ENCODE results near the gene PTPN6. TPM values are rescaled to one million over a fixed set of nuclear protein-coding genes. Genes with fewer than 3 reads are reported as not detected.

Gene PTPN6
- total and polyA plus RNA-seq, 2 of the 13 experiments (the other 11 are each of a cell fraction or from before 2014, with no cell fraction given), result 10.5 to 10.6 TPM

DNA sequence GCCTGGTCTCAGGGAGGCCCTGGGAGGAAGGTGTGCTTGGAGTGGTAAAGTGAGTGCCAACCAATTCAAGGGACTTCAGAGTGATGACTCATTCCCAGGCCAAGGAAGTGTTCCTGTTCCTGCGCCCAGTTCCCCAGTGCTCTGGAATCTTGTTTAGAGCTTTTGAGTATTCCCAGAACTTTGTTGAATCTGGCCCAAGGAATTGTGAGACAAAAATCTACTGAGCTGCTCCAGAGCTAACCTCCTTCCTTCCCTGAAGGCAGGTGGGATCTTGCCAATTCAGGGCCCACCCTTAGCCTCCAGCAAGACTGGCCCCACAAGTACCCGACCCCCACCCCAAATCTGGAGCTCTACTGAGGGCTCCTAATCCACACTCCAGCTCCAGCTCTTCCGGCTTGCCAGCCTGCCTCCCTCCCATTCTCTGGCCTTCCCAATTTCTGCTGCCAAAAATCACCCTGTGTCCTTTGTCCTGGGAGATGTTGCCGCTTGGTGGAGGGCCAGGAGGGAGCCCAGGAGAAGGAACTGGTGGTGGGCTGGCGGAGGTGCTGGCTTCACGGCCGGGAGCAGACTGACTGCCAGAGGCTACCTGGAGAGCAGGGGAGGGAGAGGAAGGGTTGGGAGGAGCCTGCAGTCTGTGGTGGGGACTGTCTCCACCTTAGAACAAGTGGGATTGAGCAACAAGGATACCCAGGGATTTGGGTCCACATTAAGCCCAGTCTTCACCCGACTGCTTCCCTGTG, 25.4 kb upstream of the PTPN6 start (continued):
- TF ChIP-seq, protein P1, sequence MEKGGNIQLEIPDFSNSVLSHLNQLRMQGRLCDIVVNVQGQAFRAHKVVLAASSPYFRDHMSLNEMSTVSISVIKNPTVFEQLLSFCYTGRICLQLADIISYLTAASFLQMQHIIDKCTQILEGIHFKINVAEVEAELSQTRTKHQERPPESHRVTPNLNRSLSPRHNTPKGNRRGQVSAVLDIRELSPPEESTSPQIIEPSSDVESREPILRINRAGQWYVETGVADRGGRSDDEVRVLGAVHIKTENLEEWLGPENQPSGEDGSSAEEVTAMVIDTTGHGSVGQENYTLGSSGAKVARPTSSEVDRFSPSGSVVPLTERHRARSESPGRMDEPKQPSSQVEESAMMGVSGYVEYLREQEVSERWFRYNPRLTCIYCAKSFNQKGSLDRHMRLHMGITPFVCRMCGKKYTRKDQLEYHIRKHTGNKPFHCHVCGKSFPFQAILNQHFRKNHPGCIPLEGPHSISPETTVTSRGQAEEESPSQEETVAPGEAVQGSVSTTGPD (CRISPR knock-in tag; IDR thresholded peaks at IDR 0.05), result no peak
- TF ChIP-seq ARHGAP35 (CRISPR knock-in tag; IDR thresholded peaks at IDR 0.05; ENCODE audit: borderline replicate concordance), result no peak
- no peak for TF ChIP-seq ZNF337 (CRISPR knock-in tag; IDR thresholded peaks at IDR 0.05; ENCODE audit: borderline replicate concordance, low read depth)
- TF ChIP-seq, protein P2, sequence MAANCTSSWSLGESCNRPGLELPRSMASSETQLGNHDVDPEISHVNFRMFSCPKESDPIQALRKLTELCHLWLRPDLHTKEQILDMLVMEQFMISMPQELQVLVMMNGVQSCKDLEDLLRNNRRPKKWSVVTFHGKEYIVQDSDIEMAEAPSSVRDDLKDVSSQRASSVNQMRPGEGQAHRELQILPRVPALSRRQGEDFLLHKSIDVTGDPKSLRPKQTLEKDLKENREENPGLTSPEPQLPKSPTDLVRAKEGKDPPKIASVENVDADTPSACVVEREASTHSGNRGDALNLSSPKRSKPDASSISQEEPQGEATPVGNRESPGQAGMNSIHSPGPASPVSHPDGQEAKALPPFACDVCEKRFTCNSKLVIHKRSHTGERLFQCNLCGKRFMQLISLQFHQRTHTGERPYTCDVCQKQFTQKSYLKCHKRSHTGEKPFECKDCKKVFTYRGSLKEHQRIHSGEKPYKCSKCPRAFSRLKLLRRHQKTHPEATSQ (CRISPR knock-in tag; IDR thresholded peaks at IDR 0.05; ENCODE audit: borderline replicate concordance), result no peak
- TF ChIP-seq ZNF563 (CRISPR knock-in tag; IDR thresholded peaks at IDR 0.05), result no peak
- no peak for TF ChIP-seq MXD4 (CRISPR knock-in tag; IDR thresholded peaks at IDR 0.05)
- TF ChIP-seq ATM (IDR thresholded peaks at IDR 0.05; ENCODE audit: borderline replicate concordance), result no peak
- TF ChIP-seq MATR3 (CRISPR knock-in tag; IDR thresholded peaks at IDR 0.05), result no peak
- TF ChIP-seq, protein P3, sequence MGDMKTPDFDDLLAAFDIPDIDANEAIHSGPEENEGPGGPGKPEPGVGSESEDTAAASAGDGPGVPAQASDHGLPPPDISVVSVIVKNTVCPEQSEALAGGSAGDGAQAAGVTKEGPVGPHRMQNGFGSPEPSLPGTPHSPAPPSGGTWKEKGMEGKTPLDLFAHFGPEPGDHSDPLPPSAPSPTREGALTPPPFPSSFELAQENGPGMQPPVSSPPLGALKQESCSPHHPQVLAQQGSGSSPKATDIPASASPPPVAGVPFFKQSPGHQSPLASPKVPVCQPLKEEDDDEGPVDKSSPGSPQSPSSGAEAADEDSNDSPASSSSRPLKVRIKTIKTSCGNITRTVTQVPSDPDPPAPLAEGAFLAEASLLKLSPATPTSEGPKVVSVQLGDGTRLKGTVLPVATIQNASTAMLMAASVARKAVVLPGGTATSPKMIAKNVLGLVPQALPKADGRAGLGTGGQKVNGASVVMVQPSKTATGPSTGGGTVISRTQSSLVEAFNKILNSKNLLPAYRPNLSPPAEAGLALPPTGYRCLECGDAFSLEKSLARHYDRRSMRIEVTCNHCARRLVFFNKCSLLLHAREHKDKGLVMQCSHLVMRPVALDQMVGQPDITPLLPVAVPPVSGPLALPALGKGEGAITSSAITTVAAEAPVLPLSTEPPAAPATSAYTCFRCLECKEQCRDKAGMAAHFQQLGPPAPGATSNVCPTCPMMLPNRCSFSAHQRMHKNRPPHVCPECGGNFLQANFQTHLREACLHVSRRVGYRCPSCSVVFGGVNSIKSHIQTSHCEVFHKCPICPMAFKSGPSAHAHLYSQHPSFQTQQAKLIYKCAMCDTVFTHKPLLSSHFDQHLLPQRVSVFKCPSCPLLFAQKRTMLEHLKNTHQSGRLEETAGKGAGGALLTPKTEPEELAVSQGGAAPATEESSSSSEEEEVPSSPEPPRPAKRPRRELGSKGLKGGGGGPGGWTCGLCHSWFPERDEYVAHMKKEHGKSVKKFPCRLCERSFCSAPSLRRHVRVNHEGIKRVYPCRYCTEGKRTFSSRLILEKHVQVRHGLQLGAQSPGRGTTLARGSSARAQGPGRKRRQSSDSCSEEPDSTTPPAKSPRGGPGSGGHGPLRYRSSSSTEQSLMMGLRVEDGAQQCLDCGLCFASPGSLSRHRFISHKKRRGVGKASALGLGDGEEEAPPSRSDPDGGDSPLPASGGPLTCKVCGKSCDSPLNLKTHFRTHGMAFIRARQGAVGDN (CRISPR knock-in tag; IDR thresholded peaks at IDR 0.05), result peak; percentile 47
- TF ChIP-seq ZMYM3 (CRISPR knock-in tag; IDR thresholded peaks at IDR 0.05), result no peak
- TF ChIP-seq, protein P4, sequence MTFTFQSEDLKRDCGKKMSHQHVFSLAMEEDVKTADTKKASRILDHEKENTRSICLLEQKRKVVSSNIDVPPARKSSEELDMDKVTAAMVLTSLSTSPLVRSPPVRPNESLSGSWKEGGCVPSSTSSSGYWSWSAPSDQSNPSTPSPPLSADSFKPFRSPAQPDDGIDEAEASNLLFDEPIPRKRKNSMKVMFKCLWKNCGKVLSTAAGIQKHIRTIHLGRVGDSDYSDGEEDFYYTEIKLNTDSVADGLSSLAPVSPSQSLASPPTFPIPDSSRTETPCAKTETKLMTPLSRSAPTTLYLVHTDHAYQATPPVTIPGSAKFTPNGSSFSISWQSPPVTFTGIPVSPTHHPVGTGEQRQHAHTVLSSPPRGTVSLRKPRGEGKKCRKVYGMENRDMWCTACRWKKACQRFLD (CRISPR knock-in tag; IDR thresholded peaks at IDR 0.05; ENCODE audit: borderline replicate concordance), result no peak
- no peak for TF ChIP-seq ZBTB1 (CRISPR knock-in tag; IDR thresholded peaks at IDR 0.05; ENCODE audit: borderline replicate concordance)
- no peak for TF ChIP-seq HDAC2 (CRISPR knock-in tag; IDR thresholded peaks at IDR 0.05)
- TF ChIP-seq, protein P5, sequence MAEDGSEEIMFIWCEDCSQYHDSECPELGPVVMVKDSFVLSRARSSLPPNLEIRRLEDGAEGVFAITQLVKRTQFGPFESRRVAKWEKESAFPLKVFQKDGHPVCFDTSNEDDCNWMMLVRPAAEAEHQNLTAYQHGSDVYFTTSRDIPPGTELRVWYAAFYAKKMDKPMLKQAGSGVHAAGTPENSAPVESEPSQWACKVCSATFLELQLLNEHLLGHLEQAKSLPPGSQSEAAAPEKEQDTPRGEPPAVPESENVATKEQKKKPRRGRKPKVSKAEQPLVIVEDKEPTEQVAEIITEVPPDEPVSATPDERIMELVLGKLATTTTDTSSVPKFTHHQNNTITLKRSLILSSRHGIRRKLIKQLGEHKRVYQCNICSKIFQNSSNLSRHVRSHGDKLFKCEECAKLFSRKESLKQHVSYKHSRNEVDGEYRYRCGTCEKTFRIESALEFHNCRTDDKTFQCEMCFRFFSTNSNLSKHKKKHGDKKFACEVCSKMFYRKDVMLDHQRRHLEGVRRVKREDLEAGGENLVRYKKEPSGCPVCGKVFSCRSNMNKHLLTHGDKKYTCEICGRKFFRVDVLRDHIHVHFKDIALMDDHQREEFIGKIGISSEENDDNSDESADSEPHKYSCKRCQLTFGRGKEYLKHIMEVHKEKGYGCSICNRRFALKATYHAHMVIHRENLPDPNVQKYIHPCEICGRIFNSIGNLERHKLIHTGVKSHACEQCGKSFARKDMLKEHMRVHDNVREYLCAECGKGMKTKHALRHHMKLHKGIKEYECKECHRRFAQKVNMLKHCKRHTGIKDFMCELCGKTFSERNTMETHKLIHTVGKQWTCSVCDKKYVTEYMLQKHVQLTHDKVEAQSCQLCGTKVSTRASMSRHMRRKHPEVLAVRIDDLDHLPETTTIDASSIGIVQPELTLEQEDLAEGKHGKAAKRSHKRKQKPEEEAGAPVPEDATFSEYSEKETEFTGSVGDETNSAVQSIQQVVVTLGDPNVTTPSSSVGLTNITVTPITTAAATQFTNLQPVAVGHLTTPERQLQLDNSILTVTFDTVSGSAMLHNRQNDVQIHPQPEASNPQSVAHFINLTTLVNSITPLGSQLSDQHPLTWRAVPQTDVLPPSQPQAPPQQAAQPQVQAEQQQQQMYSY (CRISPR knock-in tag; IDR thresholded peaks at IDR 0.05), result peak; percentile 99
- no peak for TF ChIP-seq ZFP62 (CRISPR knock-in tag; IDR thresholded peaks at IDR 0.05)
- TF ChIP-seq ZBTB8A (CRISPR knock-in tag; IDR thresholded peaks at IDR 0.05; ENCODE audit: borderline replicate concordance, low read depth), result no peak
- peak; percentile 57; the same call in 1 of the 2 replicates for TF ChIP-seq POLR2G (IDR thresholded peaks at IDR 0.05; ENCODE audit: low read depth, low read length)
